OCI-LY3 (cell line): ENCODE measurements around the gene HRH1.

Source experiments
- EZH2phosphoT487 ChIP-seq: fragments of 200-600 bp; shearing (Covaris generic); IDR thresholded peaks from 2 replicates; pipeline ENCODE4 v1.6.1; 2018; ENCODE audit warnings: antibody characterized with exemption, mixed run types, low read depth
- TF ChIP-seq, protein P1 (sequence below): fragments of 200-600, 300-600 bp; sonication (generic); IDR thresholded peaks from 2 replicates; pipeline ENCODE4 v1.5.1; 2014; ENCODE audit warnings: antibody characterized with exemption, low read length, low read depth

DNA sequence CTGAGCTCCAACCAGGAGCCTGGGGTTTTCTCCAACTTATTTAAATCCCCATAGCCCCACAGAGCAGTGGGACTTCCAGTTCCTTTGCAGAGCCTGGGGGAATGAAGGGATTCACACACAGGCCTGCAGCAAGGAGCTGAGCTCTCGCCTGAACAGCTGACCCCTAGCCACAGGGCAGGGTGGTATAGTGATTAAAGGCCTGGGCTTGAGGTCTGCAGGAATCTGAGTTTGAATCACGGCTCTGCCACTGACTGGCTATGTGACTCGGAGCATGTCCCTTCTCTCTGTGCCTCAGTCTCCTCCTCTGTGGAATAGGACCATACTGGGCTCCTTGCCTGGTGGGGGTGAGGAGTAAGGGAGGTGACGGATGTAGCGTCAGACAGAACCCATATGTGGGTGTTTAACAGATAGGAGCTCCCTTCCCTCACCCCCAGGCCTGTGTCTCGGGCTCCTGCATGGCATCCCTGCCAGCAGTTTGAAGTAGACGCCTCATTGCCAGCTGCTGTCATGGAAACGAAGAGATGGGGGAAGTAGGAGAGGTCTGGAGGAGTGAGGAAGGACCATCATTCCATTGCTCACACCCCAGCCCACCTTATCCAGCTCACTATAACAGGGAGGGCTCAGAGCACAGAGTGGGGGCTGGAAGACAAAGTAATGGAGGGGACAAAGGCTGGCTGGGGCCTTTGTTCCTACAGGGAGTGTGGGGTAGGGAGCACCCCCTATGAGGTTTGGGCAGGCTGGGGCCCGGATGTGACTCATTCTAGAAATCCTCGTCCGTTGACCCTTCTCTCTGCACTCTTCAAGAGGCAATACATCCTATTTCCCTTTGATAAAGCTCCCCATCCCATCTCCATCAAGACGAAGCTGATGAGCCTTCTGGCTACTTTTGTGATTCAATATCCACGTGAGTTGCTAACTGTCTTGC lies 14.8 kb downstream of the HRH1 start:
- TF ChIP-seq, protein P1, sequence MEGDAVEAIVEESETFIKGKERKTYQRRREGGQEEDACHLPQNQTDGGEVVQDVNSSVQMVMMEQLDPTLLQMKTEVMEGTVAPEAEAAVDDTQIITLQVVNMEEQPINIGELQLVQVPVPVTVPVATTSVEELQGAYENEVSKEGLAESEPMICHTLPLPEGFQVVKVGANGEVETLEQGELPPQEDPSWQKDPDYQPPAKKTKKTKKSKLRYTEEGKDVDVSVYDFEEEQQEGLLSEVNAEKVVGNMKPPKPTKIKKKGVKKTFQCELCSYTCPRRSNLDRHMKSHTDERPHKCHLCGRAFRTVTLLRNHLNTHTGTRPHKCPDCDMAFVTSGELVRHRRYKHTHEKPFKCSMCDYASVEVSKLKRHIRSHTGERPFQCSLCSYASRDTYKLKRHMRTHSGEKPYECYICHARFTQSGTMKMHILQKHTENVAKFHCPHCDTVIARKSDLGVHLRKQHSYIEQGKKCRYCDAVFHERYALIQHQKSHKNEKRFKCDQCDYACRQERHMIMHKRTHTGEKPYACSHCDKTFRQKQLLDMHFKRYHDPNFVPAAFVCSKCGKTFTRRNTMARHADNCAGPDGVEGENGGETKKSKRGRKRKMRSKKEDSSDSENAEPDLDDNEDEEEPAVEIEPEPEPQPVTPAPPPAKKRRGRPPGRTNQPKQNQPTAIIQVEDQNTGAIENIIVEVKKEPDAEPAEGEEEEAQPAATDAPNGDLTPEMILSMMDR = no peak
- TF ChIP-seq EZH2phosphoT487 = no peak
